ENCODE results near the gene CELA3B.
A peak's percentile ranks its signal among the peaks of the same experiment; 100 is the strongest.
"Not testable (repeated sequence)": the region's sequence is repeated elsewhere in the genome, so short reads cannot be mapped to it uniquely, and the experiment has no call there.

Gene CELA3B

DNA sequence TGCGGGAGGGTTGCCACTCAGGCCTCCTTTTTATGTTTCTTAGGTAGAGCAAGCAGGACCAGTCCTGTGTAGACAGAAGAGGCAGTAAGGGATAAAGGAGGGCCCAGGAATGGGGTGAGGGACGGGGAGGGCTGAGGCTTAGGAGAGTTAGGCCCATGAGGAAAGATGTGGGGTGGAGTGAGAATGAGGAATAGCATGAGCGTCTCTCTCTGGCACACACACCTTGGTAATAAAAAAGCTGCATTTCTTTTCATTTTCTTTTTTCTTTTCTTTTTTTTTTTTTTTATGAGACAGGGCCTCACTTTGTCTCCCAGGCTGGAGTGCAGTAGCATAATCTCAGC is 32.1 kb upstream of the CELA3B start:
- no peak for DNase-seq

DNA sequence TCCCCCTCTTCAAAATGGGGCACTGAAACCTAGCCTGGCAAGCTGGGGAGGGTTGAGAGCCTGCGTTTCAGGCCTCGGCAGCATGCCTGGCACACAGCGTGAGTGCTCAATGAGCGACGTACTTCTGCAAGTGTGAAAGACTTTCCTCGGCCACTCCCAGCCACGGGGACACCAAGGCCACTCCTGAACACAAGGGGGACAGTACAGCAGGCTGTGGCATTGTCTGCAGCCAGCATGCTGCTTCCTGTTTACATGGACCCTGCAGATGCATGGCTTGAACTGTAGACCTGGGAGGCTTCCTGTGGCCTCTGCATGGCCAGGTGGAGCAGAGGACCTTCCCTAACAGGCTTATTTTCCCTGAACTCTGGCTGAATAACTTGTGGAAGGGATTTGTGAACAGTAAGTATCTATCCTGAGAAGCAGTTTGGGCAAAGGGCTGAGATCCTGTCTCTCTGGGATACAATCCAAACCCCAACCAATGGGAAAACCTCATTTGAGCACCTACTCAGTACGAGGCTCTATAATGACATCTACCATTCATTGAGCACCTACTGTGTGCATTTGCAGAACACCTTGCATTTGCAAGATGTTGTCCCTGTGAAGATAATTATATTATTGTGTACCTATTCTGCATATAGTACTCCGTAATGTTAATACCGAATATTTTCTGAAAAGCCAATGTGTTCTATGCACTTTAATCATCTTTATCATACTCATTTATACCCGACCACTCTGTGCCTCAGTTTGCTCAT is 29.8 kb upstream of the CELA3B start:
- DNase-seq: peak; percentile 24

DNA sequence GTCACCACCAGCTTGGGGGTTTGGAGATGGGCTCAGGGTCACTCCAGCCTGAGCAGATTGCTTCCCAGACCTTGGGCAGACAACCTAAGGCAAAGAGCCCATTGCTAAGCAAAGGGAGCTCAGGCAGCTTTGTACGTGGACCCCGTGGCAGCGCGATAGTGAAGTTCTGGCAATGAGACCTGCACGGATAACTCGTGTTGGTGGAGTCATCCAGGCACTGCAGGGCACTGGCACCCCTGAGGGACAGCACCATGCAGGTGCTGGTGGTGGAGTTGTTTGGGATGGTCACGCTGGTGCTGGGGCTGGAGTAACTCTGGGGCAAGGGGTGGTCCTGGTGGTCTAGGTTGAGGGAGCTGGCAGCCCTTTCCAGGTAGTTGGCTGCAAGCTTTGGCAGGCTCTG is 26.1 kb upstream of the CELA3B start:
- no peak for DNase-seq

- DNase-seq: no peak
These were observed 25.5 kb upstream of the CELA3B start for GRCh38 chr1:21951226-21951870.

DNA sequence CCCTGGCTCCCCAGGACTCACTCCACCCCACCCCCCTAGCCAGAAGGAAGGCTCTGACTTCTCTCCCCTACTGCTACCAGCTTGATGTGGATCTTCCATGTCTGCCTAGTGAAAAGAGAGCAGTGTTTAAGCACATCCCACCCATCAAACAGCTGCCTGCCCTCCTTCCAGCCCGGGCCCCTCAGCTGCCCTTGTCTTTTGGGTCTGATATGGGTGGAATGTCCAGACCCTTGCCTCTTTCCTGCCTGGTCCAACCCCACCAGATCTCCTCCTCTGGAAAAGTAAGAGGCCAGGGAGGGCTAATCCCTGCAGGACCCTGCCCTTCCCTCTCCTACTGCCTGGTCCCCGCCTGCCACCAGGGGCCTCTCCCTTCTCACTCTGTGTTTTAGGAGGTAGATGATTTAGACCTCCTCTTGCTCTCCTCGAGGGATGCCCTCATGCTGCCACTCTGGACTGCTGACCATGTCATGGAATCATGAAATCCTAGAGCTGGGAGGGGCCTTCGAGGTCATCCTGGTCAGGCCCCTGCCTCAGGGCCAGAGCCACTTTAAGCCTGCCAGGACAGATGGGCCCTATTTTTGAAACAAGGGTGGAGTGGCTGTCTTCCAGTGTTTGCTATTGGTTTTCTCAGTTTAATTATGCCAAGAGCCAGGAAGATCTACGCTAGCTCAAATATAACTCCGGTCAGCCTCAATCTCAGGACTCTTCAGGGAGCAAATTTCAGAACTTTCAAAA is 23.9 kb upstream of the CELA3B start:
- no peak for DNase-seq

GRCh38 chr1:21955058-21955457 is 21.8 kb upstream of the CELA3B start:
- DNase-seq: no peak

- peak; percentile 31 for DNase-seq
These were observed 21.1 kb upstream of the CELA3B start for GRCh38 chr1:21955501-21956281.

DNA sequence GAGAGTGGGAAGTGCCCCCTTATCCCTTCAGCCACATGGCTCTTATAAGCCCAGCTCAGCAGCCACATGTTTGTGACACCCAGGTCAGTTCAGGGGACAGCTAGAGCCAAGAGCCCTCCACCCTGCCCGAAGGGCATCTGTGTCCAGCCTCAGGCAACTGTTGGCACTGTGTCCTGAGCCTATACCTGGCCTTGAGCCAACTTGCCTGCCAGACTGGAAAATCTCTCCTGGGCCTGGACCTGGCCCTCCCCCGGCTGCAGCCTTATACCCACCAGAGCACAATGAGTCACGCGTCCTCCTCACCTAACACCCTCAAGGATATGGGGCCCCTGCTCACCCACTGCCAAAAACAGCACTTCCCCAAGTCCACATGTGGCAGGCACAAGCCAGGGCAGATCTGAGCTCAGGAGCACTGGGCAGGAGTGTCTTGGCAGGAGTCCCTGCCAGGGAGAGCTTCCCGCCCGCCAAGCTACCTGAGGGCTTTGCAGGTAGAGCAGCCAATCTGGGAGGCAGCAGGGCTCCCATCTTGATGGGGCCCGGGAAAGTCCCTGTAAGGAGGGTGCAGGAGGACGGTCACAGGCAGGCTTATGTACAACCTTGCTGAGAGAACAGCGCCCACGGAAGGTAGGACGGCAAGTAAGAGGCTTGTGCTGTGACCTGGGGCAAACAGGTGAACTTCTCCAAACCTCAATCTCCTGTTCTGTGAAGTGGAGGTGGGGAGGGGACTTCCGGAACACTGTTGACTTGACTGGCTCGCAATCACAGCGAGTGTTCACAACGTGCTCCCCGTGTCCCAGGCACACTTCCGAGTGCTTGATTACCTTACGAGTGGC is 19.9 kb upstream of the CELA3B start:
- DNase-seq: peak; percentile 67

DNA sequence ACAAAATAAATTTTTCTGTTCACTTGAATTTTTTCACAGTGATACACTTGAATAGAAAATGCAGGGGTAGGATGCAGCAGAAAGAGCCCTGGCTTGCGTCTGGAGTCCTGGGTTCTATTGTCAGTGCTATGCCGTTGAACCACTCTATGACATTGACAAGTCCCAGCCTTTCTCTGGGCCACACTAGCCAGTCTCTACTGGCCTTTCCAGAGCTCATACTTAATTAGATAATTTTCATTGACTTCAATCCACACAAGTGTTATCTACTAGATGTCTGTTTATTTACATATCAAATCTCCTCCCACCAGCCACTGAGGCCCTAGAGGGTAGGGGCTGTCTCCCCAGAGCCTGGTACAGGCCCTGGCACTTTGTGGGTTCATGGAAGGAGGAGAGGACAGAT is 15.5 kb upstream of the CELA3B start:
- DNase-seq: no peak

GRCh38 chr1:21961799-21962198 is 15.0 kb upstream of the CELA3B start:
- no peak for DNase-seq

- DNase-seq: peak; percentile 70
These were observed 13.2 kb upstream of the CELA3B start for GRCh38 chr1:21963477-21964217.

- DNase-seq: no peak
These were observed 10.4 kb upstream of the CELA3B start for GRCh38 chr1:21966247-21967000.

DNA sequence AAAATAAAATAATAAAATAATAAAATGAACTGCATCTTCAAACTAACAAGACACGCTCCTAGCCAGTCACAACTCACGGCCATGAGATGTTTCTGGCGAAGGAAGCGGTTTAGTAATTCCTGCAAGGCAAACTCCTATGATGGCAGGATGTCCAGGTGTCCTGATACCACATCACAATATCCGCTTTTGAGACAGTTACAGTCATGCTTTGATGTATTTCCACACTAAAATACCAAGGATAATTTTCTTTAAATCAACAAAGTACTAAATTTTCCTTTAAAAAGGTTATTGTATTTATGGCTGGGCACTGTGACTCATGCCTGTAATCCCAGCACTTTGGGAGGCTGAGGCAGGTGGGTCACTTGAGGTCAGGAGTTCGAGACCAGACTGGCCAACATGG is 9.6 kb upstream of the CELA3B start:
- DNase-seq: not testable (repeated sequence)

- DNase-seq: not testable (repeated sequence)
These were observed 7.8 kb upstream of the CELA3B start for GRCh38 chr1:21969066-21969465.

GRCh38 chr1:21970523-21970922 is 6.3 kb upstream of the CELA3B start:
- DNase-seq: not testable (repeated sequence)

DNA sequence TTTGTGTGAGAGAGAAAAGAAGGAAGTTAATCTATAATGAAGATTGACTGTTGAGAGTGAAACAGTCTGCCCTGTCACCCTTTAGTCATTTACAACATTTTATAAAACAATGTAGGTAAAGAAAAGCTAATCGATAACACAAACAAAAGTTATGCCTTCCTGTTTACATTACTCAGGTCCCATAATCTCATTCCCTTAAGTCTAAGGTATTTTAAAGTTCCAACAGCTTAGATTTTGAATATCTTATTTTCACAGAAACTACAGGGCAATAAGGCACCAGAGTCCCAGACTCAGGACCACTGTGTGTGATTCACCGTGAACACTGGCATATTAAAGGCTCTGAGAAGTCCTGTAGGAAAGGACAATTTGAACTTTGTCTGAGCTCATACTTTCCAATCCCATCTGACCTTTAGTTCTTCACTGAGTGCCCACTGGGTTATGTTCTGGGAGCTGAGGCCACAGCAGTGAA is 3.8 kb upstream of the CELA3B start:
- DNase-seq: not testable (repeated sequence)

GRCh38 chr1:21973948-21974347 is 2.9 kb upstream of the CELA3B start:
- DNase-seq: not testable (repeated sequence)

DNA sequence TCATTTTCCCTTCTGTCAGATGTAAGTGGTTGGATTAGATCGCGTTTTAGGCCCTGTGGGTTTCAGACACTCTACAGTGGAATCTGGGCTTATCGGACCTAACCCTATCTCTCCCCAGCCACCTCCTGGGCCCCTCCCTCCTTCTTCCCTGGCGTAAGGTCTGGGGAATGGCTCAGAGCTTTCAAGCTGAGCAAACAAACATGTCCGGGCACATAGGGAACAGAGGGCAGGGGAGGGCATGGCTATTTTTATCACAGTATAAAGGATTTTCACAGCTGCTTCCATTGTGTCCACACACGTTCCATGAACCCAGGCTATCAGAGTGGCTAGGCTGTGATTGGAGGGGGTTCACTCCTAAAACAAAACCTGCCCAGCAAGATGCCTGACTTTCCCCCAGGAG is 2.1 kb upstream of the CELA3B start:
- peak; percentile 91 for DNase-seq

GRCh38 chr1:21975296-21975695 is 1.5 kb upstream of the CELA3B start:
- not testable (repeated sequence) for DNase-seq

DNA sequence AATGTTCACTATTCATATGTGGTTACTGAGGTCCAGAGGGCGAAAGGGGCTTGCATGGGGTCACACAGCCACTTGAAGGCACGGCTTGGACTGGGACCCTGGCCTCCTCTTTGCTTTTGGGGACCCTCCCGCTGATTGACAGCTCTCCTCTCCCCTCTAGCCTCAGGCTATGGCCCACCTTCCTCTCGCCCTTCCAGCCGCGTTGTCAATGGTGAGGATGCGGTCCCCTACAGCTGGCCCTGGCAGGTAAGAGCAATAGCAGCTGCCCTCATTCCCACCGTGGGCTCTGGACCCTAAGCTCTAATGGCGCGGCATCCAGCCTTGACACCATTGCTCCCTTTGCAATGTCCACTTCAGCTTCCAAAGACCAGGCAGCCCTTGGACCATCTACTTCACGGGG is 1.4 kb downstream of the CELA3B start:
- not testable (repeated sequence) for DNase-seq

Data from NCI-H69 (cell line).